Skeletal muscle tissue (tissue), 4 donors: ENCODE data around the gene TCP11. TPM values are rescaled to one million over a fixed set of nuclear protein-coding genes. Genes with fewer than 3 reads are reported as not detected.

Source experiments
- H3K27ac ChIP-seq: one replicate; pipeline ENCODE4 v1.7.0; 2013; ENCODE audit warnings: mild to moderate bottlenecking, low read depth, low read length, inconsistent platforms
- H3K27me3 ChIP-seq, 3 donors: one replicate each; pipeline ENCODE4 v1.7.0; 2013; ENCODE audit warnings: low read length in 3 of 3; ENCODE audit not compliant: control insufficient read depth in 3 of 3, insufficient read depth in 3 of 3
- H3K36me3 ChIP-seq, 3 donors: one replicate each; pipeline ENCODE4 v1.7.0; 2013; ENCODE audit warnings: low read length in 3 of 3; ENCODE audit not compliant: control insufficient read depth in 3 of 3, insufficient read depth in 3 of 3
- H3K4me1 ChIP-seq, 3 donors: one replicate each; pipeline ENCODE4 v1.7.0; 2013; ENCODE audit warnings: low read length in 3 of 3, mild to moderate bottlenecking in 3 of 3; ENCODE audit not compliant: control insufficient read depth in 3 of 3, insufficient read depth in 3 of 3
- H3K4me3 ChIP-seq, 3 donors: one replicate each; pipeline ENCODE4 v1.7.0; 2013; ENCODE audit warnings: low read length in 3 of 3
- H3K9ac ChIP-seq, 3 donors: one replicate each; pipeline ENCODE4 v1.7.0; 2013; ENCODE audit warnings: low read length in 3 of 3, mild to moderate bottlenecking in 3 of 3, moderate library complexity in 2 of 3, low read depth in 1 of 3
- H3K9me3 ChIP-seq, 3 donors: one replicate each; pipeline ENCODE4 v1.7.0; 2013; ENCODE audit warnings: low read length in 3 of 3; ENCODE audit not compliant: control insufficient read depth in 3 of 3
- total RNA-seq: library from RNA; depleted of rRNA; stranded (reverse); fragments of >200 nt; gene quantifications from one replicate; pipeline ENCODE4 v1.2.3, GENCODE V29; 2014
- donor health status: Osteomylitis.

Gene TCP11
- total RNA-seq, 1 donor from 2014 or later: not detected

- no peak overlapping the region for H3K9ac ChIP-seq
Observed at GRCh38 chr6:35164868-35165267, 23.7 kb upstream of the TCP11 start.

GRCh38 chr6:35164277-35164676, 23.1 kb upstream of the TCP11 start:
- peaks cover 0 to 4% (median 0%) of the 10 kb centered on the region in 3 donors for H3K27me3 ChIP-seq
- peaks cover 0 to 9% (median 7%) of the 10 kb centered on the region in 3 donors for H3K4me1 ChIP-seq
- no peak overlapping the region for H3K9ac ChIP-seq
- no peak overlapping the region for H3K27ac ChIP-seq
- no peak overlapping the region for H3K4me3 ChIP-seq
- H3K9me3 ChIP-seq: no peaks in the 10 kb centered on the region
- H3K36me3 ChIP-seq: no peaks in the 10 kb centered on the region

More at GRCh38 chr6:35164868-35165267, 23.7 kb upstream of the TCP11 start:
- Histone ChIP-seq H3K27me3 (peaks cover 0 to 4% (median 0%) of the 10 kb centered on the region in 3 donors), H3K27ac (no peak overlapping the region), H3K9me3 (no peaks in the 10 kb centered on the region), H3K36me3 (no peaks in the 10 kb centered on the region), H3K4me3 (no peak overlapping the region), H3K4me1 (peaks cover 0 to 9% (median 7%) of the 10 kb centered on the region in 3 donors)

GRCh38 chr6:35163836-35164235, 22.7 kb upstream of the TCP11 start:
- Histone ChIP-seq H3K4me3 (no peak overlapping the region), H3K27me3 (peaks cover 0 to 4% (median 0%) of the 10 kb centered on the region in 3 donors), H3K27ac (no peak overlapping the region), H3K36me3 (no peaks in the 10 kb centered on the region), H3K9ac (no peak overlapping the region), H3K4me1 (peaks cover 0 to 9% (median 7%) of the 10 kb centered on the region in 3 donors), H3K9me3 (no peaks in the 10 kb centered on the region)

GRCh38 chr6:35161776-35162607, 20.9 kb upstream of the TCP11 start:
- Histone ChIP-seq H3K4me1 (peaks cover 0 to 9% (median 7%) of the 10 kb centered on the region in 3 donors), H3K9ac (no peak overlapping the region), H3K4me3 (no peak overlapping the region)

GRCh38 chr6:35161266-35161665, 20.1 kb upstream of the TCP11 start:
- Histone ChIP-seq H3K4me3 (no peak overlapping the region), H3K9me3 (no peaks in the 10 kb centered on the region), H3K27me3 (peaks cover 0 to 4% (median 0%) of the 10 kb centered on the region in 3 donors), H3K9ac (no peak overlapping the region), H3K36me3 (no peaks in the 10 kb centered on the region), H3K27ac (no peak overlapping the region), H3K4me1 (peaks cover 0 to 9% (median 7%) of the 10 kb centered on the region in 3 donors)

More at GRCh38 chr6:35161776-35162607, 20.9 kb upstream of the TCP11 start:
- H3K36me3 ChIP-seq: no peaks in the 10 kb centered on the region
- peaks cover 0 to 4% (median 0%) of the 10 kb centered on the region in 3 donors for H3K27me3 ChIP-seq
- H3K27ac ChIP-seq: no peak overlapping the region
- no peaks in the 10 kb centered on the region for H3K9me3 ChIP-seq

GRCh38 chr6:35160642-35161041, 19.5 kb upstream of the TCP11 start:
- Histone ChIP-seq H3K4me3 (no peak overlapping the region), H3K9me3 (no peaks in the 10 kb centered on the region), H3K36me3 (no peaks in the 10 kb centered on the region), H3K27me3 (peaks cover 0 to 4% (median 0%) of the 10 kb centered on the region in 3 donors), H3K27ac (no peak overlapping the region), H3K4me1 (peaks cover 0 to 9% (median 7%) of the 10 kb centered on the region in 3 donors), H3K9ac (no peak overlapping the region)

GRCh38 chr6:35158520-35158919, 17.4 kb upstream of the TCP11 start:
- H3K9ac ChIP-seq: no peak overlapping the region
- no peaks in the 10 kb centered on the region for H3K9me3 ChIP-seq
- peaks cover 0 to 9% (median 7%) of the 10 kb centered on the region in 3 donors for H3K4me1 ChIP-seq
- no peak overlapping the region for H3K4me3 ChIP-seq
- peaks cover 0 to 4% (median 0%) of the 10 kb centered on the region in 3 donors for H3K27me3 ChIP-seq
- H3K27ac ChIP-seq: no peak overlapping the region
- H3K36me3 ChIP-seq: no peaks in the 10 kb centered on the region

GRCh38 chr6:35154947-35155346, 13.8 kb upstream of the TCP11 start:
- H3K9ac ChIP-seq: no peak overlapping the region
- no peaks in the 10 kb centered on the region for H3K9me3 ChIP-seq
- H3K4me3 ChIP-seq: no peak overlapping the region
- H3K36me3 ChIP-seq: no peaks in the 10 kb centered on the region
- H3K27me3 ChIP-seq: peaks cover 0 to 5% (median 0%) of the 10 kb centered on the region in 3 donors
- H3K27ac ChIP-seq: no peak overlapping the region
- H3K4me1 ChIP-seq: no peaks in the 10 kb centered on the region

GRCh38 chr6:35154262-35154661, 13.1 kb upstream of the TCP11 start:
- H3K27ac ChIP-seq: no peak overlapping the region
- peaks cover 0 to 8% (median 0%) of the 10 kb centered on the region in 3 donors for H3K27me3 ChIP-seq
- H3K4me1 ChIP-seq: no peaks in the 10 kb centered on the region
- no peak overlapping the region for H3K4me3 ChIP-seq
- H3K9ac ChIP-seq: no peak overlapping the region
- H3K9me3 ChIP-seq: no peaks in the 10 kb centered on the region
- H3K36me3 ChIP-seq: no peaks in the 10 kb centered on the region

GRCh38 chr6:35152067-35152707, 11.0 kb upstream of the TCP11 start:
- Histone ChIP-seq H3K4me3 (no peak overlapping the region), H3K9ac (no peak overlapping the region), H3K27me3 (peaks cover 0 to 12% (median 3%) of the 10 kb centered on the region in 3 donors), H3K9me3 (no peaks in the 10 kb centered on the region), H3K27ac (no peak overlapping the region), H3K4me1 (peaks cover 0 to 3% (median 0%) of the 10 kb centered on the region in 3 donors), H3K36me3 (no peaks in the 10 kb centered on the region)
